NB4 (cell line): ENCODE data around the gene HIBCH.

Experiments
- DNase-seq: peaks from one replicate; pipeline ENCODE4 v3.0.0; 2010; ENCODE audit warnings: low read depth
- H3K4me3 ChIP-seq: one replicate; pipeline ENCODE4 v1.5.1; 2011; ENCODE audit warnings: mild to moderate bottlenecking, low read depth, low read length, moderate library complexity
- CTCF ChIP-seq: IDR thresholded peaks from one replicate; pipeline ENCODE4 v1.5.1; 2012; ENCODE audit warnings: low read depth, low read length
- MAX ChIP-seq: IDR thresholded peaks from 2 replicates; pipeline ENCODE4 v1.6.1; 2011; ENCODE audit warnings: low read depth, low read length
- MYC ChIP-seq: IDR thresholded peaks from 2 replicates; pipeline ENCODE4 v1.6.1; 2011; ENCODE audit warnings: low read depth, low read length
- POLR2A ChIP-seq: IDR thresholded peaks from 2 replicates; pipeline ENCODE4 v1.6.1; 2011; ENCODE audit warnings: mild to moderate bottlenecking; ENCODE audit not compliant: insufficient read length; ENCODE audit errors: extremely low read depth

The HIBCH gene

DNA sequence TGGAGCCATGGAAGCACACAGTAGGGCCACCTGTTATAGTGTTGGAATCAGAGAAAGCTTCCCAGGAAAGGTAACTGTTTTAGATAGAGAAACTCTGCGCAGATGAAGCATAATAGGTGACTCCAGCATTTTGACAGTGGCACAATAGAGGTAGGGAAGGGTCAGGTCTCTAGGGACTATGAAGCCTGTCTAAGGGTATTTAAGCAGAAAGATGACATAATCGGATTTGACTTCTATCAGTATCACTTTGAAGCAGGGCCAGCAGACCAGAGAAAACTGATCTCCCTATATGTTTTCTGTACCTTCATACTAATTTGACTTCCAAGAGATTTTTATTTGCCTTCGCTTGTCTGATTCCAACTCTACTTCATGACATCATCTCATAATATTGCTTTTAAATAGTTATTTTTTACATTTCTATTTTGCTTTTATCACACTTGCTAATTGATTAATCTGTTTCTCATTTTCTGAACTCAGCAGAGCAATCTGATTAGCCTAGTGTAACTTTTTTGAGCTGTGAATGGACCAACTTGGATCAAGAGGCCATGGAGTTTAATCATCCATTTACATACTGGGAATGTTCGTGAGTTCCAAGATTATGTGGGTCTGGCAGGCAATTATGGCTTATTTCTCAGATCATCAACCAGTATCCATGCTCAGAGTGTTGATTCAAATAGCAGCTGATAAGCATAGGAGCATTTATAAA is 8.4 kb upstream of the HIBCH start:
- H3K4me3 ChIP-seq, result no peak overlapping the region
- no peak for DNase-seq
- no peak for TF ChIP-seq MAX

DNA sequence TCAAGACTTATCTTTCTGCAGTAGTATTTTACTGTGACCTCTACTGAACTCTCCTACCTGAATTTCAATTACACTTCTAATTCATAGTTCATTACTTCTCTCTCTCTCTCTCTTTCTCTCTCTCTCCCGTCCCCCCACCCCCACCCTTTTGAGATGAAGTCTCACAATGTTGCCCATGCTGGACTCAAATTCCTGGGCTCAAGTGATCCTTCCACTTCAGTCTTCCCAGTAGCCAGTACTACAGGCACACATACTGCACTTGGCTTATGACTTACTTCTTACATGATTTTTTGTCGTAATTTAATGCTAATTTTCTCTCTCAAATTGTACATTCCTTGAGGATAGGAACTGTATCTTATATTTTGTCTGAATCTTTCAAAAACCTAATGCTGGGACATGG is 6.0 kb upstream of the HIBCH start:
- no peak overlapping the region for H3K4me3 ChIP-seq
- TF ChIP-seq POLR2A (no peak), MAX (no peak), MYC (no peak), CTCF (no peak)
- DNase-seq, result no peak

DNA sequence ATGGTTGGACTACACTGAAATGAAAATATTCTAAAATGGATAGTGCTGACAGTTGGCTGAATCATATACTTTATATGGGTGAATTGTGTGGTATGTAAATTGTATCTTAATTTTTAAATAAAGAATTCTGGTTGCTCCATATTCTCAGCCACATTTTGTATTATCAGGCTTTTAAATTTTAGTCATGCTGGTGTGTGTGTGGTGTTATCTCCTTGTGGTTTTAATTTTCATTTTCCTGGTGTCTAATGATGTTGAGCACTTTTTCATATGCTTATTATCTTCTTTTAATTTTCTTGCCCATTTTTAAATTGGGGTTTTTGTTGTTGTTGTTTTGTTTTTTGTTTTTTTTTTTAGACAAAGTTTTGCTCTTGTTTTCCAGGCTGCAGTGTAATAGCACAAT is 3.8 kb upstream of the HIBCH start:
- no peak overlapping the region for H3K4me3 ChIP-seq
- TF ChIP-seq CTCF, result no peak
- TF ChIP-seq MYC, result no peak
- no peak for TF ChIP-seq MAX
- no peak for TF ChIP-seq POLR2A
- DNase-seq, result no peak

DNA sequence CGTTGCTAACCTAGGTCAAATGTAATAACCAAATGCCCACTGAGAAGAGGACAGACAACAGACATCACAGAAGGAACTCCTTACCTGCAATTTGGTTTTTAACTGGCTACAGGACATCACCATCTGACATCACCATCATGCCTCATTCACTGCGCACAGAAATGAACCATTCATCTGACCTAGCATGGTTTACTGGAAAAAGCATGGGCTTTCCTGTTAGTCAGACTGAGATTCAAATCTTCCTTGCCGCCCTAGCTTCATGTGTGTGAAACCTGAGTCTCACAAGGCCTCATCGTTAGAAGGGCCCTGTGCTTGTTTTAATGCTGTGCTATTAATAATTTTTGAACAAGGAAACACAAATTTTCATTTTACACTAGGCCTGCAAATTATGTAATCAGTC is 1.1 kb upstream of the HIBCH start:
- peak overlapping the region; percentile 91 for H3K4me3 ChIP-seq
- TF ChIP-seq POLR2A (no peak), MYC (no peak), CTCF (no peak), MAX (no peak)

DNA sequence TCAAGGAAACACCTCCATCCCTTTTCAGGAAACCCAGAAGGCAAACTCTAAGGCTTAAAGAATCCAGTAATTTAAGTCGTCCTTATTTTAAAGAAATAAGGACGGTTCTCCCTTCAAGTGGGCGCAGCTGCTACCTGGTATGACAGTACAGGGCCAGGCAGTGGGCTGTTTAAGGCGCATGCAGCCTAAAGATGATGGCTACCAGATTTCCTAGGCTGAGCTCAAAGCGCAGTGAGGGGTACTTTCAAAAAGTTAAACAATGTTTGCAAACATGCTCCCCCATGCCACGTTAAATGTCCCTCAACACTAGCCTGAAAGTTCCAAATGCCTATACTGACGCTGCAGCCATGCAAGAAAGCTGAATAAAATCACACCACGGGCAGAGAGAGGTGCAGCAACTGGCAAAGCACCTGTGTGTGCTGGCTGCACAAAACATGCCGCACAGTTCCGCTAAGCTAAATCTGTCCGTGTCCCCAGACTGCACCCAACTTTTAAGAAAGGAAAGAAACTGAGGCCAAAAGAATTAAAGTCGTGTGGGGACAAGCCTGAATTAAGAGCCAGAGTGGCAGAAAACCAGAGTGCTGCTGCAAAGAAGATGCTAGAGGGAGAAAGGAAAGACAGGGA is 583 bp downstream of the HIBCH start:
- DNase-seq, result no peak
- peak overlapping the region; percentile 91 for H3K4me3 ChIP-seq
- TF ChIP-seq MAX (no peak), POLR2A (no peak), CTCF (no peak), MYC (no peak)

More for the DNA sequence above, 1.1 kb upstream of the HIBCH start:
- no peak for DNase-seq

- no peak for DNase-seq
- TF ChIP-seq MAX, result no peak
- TF ChIP-seq POLR2A, result no peak
- TF ChIP-seq MYC, result no peak
- no peak for TF ChIP-seq CTCF
- peak overlapping the region; percentile 91 for H3K4me3 ChIP-seq
These were observed 1.1 kb downstream of the HIBCH start for GRCh38 chr2:190318514-190318913.
